Fibroblast of villous mesenchyme (primary cell): Measurements from ENCODE around the gene HNRNPU. TPM values are rescaled to one million over a fixed set of nuclear protein-coding genes. Genes with fewer than 3 reads are reported as not detected.

ENCODE experiments used
- DNase-seq: peaks from one replicate; pipeline ENCODE4 v3.0.0-alpha.2; 2010; ENCODE audit warnings: low read depth
- H3K4me3 ChIP-seq: 2 replicates; pipeline ENCODE4 v1.5.1; 2011; ENCODE audit warnings: low read depth, mild to moderate bottlenecking, low read length
- total RNA-seq: library from RNA; depleted of rRNA; stranded (reverse); fragments of >200 nt; gene quantifications from 2 replicates; pipeline ENCODE4 v1.2.3, GENCODE V29; 2012
- TF ChIP-seq, protein P1 (sequence below): IDR thresholded peaks from 2 replicates; pipeline ENCODE4 v1.5.1; 2012; ENCODE audit warnings: low read depth, mild to moderate bottlenecking, low read length; ENCODE audit not compliant: insufficient read depth

HNRNPU gene
- total RNA-seq, 1 donor = 324 TPM

DNA sequence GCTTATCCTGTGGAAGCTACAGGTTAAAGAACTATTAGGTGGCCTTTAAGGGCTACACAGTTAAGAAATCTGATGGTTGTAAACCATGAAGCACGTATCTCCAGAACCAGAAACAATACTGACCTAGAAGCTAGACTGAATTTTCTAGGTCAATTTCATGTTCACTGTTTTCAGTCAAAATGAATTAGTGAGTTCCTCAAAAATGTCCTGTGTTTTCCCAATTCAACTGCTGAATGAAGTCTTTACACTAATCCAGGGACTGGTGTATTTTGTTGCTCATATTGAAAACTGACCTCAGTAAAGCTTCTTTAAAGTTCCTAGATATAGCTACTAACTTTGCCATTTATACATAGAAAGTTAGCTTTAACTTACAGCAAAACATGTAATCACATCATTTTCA lies 6.0 kb downstream of the HNRNPU start:
- TF ChIP-seq, protein P1, sequence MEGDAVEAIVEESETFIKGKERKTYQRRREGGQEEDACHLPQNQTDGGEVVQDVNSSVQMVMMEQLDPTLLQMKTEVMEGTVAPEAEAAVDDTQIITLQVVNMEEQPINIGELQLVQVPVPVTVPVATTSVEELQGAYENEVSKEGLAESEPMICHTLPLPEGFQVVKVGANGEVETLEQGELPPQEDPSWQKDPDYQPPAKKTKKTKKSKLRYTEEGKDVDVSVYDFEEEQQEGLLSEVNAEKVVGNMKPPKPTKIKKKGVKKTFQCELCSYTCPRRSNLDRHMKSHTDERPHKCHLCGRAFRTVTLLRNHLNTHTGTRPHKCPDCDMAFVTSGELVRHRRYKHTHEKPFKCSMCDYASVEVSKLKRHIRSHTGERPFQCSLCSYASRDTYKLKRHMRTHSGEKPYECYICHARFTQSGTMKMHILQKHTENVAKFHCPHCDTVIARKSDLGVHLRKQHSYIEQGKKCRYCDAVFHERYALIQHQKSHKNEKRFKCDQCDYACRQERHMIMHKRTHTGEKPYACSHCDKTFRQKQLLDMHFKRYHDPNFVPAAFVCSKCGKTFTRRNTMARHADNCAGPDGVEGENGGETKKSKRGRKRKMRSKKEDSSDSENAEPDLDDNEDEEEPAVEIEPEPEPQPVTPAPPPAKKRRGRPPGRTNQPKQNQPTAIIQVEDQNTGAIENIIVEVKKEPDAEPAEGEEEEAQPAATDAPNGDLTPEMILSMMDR = no peak
- DNase-seq = no peak
- no peak overlapping the region for H3K4me3 ChIP-seq

DNA sequence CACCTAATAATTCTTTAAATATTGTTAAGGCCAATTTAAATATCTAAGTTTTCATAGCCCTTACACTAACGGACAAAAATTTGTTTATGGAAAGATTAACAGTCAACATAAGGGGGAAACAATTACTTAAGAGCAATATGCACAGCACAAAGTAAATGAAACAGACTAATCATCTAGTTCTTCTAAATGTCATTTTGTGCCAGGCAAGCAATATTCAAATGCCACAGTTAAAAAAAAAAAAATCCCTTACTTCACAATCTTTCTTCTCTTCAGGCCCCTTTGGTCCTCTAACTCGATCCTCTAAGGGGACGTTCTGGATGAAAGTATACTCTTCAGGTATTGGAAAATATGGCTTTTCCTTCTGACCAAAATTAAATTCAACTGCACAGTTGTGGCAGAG lies 6.6 kb downstream of the HNRNPU start:
- no peak for DNase-seq
- TF ChIP-seq, protein P1 = no peak
- no peak overlapping the region for H3K4me3 ChIP-seq

DNA sequence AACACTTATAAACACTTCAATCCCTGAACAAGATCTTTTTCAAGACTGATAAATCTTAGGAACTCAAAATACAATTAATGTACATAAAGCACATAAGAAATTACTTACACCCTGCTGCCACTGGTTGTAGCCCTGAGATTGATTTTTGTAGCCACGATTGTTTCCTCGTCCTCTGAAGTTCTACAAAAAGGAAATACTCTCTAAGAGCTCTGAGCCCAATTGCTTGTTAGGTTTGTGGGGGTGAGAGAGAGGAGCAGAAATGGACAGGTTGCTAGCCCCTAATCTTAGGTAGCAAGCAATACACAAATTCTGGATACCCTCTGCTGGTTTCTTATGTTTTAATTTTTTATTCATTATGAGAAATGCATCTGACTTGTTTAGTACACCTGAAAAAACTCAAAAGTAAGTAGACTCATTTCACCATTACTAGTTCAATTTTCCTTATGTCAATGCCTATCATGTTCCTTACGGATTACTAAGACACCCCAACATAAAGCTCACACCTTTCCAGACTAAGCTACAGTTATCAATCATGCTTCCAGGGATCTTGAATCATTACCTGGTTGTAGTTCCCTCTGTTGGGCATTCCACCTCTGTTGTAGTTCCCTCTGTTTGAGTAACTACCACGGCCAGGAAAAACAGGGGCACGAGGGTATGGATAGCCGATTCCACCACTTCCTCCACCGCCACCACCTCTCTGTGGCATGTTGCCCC lies 9.3 kb downstream of the HNRNPU start:
- no peak for DNase-seq
- TF ChIP-seq, protein P1 = no peak
- no peak overlapping the region for H3K4me3 ChIP-seq

DNA sequence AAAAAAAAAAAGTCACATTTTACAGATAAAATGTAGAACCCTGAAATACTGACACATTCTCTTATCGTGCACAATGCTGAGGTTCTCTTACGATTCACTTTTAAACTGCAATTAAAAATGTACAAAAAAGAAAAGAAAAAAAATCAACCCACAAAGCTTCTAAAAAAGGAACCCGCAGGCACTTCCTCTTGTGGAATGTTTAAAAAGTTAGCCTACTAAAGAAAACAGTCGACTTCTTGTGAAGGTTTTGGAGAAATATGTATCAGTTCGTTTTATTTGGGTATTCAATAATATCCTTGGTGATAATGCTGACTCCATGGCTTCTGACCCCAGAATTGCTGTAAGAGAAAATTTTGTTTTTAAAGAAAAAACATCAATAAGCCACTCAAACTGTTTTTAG lies 10.2 kb downstream of the HNRNPU start:
- no peak overlapping the region for H3K4me3 ChIP-seq
- TF ChIP-seq, protein P1 = no peak
- no peak for DNase-seq

DNA sequence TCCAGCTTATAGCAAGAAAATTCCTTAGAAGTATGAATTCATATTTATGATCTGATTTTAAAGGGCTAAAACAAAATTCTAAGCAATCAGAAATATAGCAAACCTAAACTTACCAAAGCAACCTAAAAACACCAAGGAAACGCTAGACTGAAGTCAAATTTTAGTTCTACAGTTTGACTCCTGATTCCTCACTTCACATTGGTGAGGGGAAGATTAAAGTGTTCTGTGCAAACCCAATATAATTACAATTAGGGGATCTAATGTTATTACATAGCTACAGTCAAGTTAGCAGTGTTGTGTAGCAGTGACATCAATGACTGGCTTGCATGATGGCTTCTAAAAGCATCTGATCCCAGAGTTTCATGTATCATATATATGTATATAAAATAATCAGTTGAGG lies 11.6 kb downstream of the HNRNPU start:
- TF ChIP-seq, protein P1 = no peak
- DNase-seq = no peak
- H3K4me3 ChIP-seq = no peak overlapping the region

DNA sequence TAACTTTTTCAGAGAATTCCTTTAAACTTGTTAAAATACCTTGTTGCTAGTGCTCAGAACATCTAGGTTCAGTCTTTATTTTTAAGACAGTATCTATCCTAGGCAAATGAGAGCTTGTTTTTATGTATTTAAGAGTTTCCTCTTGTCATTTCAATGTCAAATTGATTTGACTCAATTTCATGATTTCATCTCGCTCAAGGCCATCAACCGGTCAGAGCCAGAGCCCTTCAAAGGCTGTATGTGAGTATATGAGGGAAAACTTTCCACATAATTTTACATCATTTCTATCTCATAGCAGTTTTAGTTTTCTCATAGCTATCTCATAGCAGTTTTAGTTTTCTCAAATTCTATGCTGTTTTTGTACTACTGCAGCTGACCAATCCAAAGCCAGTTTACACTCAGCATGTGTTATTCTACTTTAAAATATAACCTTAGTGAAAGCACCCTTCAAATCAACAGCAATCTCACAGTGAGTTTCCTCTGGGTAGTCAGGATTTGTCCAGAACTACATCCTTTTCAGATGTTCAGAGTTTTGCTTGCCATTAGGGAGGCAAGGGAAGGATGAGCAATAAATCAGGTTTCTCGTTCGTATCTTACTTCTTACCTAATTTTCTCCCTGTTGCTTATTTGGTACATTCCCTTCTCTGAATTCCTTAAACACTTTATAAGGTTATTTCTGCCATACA lies 12.7 kb downstream of the HNRNPU start:
- TF ChIP-seq, protein P1 = no peak
- no peak overlapping the region for H3K4me3 ChIP-seq
- no peak for DNase-seq
